ENCODE results near the gene TSR3.

TSR3 gene

DNA sequence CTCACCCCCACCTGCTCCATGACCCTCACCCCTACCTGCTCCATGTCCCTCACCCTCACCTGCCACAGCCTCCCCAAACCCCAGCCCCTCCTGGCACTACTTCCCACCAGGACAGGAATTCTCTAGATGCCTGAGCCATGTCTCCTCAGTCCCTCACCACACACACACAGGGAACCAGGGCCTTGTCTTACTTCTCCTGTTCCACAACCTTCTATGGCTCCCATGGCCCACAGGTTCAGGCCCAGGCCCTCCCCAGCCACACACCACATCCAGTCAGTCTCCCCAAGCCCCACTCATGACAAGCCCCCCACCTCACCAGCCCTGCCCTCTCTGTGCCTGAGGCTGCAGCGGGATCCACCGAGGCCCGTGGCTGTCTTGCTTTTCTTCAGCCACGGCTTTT, 45.3 kb downstream of the TSR3 start:
- DNase-seq, result no peak

DNA sequence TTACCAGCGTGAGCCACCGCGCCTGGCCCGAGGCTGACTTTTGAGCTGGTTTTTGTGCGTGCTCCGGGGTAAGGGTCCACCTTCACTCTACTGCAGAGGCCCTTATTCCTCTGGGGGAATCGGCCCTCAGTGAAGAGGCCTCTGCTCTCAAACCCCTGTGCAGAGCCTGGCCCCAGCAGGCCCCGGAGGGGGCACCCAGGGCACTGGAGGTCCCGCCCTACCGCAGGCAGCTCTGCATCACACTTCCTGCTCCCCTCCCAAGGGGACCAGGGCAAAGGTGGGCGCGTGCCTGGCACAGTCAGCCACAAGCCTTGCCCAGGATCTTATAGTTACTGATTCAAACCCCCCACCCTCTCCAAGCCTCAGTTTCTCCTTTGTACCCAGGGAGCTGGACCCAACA, 45.9 kb downstream of the TSR3 start:
- DNase-seq, result no peak

- DNase-seq, result no peak
Measured at GRCh38 chr16:1301562-1301961, 50.1 kb downstream of the TSR3 start.

- peak; percentile 71 for DNase-seq
Measured at GRCh38 chr16:1300664-1301476, 50.8 kb downstream of the TSR3 start.

DNA sequence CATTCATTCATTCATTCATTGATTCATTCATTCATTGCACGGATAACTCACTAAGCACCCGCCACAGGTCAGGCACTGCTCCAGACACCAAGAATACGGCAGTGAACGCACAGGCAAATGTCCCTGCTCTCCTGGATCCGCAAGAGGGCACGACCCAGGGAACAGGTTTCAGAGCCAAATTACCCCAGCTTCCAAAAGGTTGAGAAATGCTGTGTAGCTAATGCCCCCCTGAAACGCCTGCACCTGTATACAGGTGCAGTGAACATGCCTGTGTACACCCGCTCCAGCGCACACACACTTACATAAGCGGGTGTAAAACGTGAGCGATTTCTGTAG, 51.8 kb downstream of the TSR3 start:
- DNase-seq, result no peak
